ENCODE data around the gene CFL1. TPM values are rescaled to one million over a fixed set of nuclear protein-coding genes. Genes with fewer than 3 reads are reported as not detected.

Gene CFL1
- total and polyA plus RNA-seq, 2 of the 4 experiments (the other 2 are of a cell fraction): 960 to 2,231 TPM

- no peak for TF ChIP-seq NFE2L2 (IDR thresholded peaks at IDR 0.05; ENCODE audit: low read depth, low read length)
Observed at GRCh38 chr11:65888163-65888814, 30.3 kb upstream of the CFL1 start, which contains the start of gene FIBP (continued).

GRCh38 chr11:65887723-65888162 is 29.8 kb upstream of the CFL1 start:
- TSS peak; percentile 4 for BruUV-seq (replicated peaks)
- peaks cover 44% of the 10 kb centered on the region for H4K20me1 ChIP-seq (ENCODE audit: insufficient read depth, low read length)

More at GRCh38 chr11:65887723-65888162, 29.8 kb upstream of the CFL1 start:
- Histone ChIP-seq H3K4me1 (ENCODE audit: control insufficient read depth, insufficient read depth, low read length) (peaks cover 13% of the 10 kb centered on the region), H3K9ac (ENCODE audit: low read depth, low read length) (peak overlapping the region; percentile 78), H3K4me2 (ENCODE audit: low read depth, low read length) (peak overlapping the region; percentile 91), H3K56ac (ENCODE audit: extremely low read depth, insufficient read depth, low read length) (0 out of 2 replicates have a peak overlapping the region, but pooled peaks have one; percentile 4), H2BK20ac (ENCODE audit: low read depth, low read length) (no peak overlapping the region), H3K4ac (ENCODE audit: low read depth, low read length) (peak overlapping the region; percentile 98), H3K9me3 (ENCODE audit: control insufficient read depth, insufficient read depth, low read length) (no peaks in the 10 kb centered on the region), H2BK15ac (ENCODE audit: low read depth, low read length) (no peak overlapping the region; the same call in 2 of the 3 replicates), H3K9me1 (ENCODE audit: insufficient read depth, low read length) (no peaks in the 10 kb centered on the region), H4K5ac (ENCODE audit: low read depth, low read length) (peak overlapping the region; percentile 3; the same call in 1 of the 2 replicates), H3K23ac (ENCODE audit: low read depth, low read length) (peak overlapping the region; percentile 99), H3K18ac (ENCODE audit: low read depth, low read length) (no peak overlapping the region), H3K27ac (ENCODE audit: insufficient read depth, low read length) (peak overlapping the region; percentile 85), H2BK120ac (ENCODE audit: low read depth, low read length) (peak overlapping the region; percentile 11), H3K14ac (replicated peaks; ENCODE audit: low read depth, low read length) (peak overlapping the region; percentile 99), H2AK9ac (replicated peaks; ENCODE audit: low read depth, low read length, poor library complexity) (peak overlapping the region; percentile 98), H2AK5ac (ENCODE audit: low read depth, low read length) (peak overlapping the region; percentile 90), H2BK5ac (ENCODE audit: low read depth, low read length, poor library complexity, severe bottlenecking) (peak overlapping the region; percentile 27), H4K91ac (ENCODE audit: insufficient read depth, low read depth, low read length) (peak overlapping the region; percentile 49), H3K4me3 (ENCODE audit: insufficient read depth, low read depth, low read length) (peak overlapping the region; percentile 81), H2AFZ (replicated peaks; ENCODE audit: low read length, poor library complexity) (peak overlapping the region; percentile 99), H3K27me3 (ENCODE audit: control insufficient read depth, insufficient read depth, low read length) (no peaks in the 10 kb centered on the region), H3K36me3 (ENCODE audit: control insufficient read depth, insufficient read depth, low read length) (peaks cover 44% of the 10 kb centered on the region), H4K8ac (ENCODE audit: low read depth in 2 of 2, low read length in 2 of 2) (peak overlapping the region; percentile 74 to 98; a peak in 3 of 4 replicates), H3K79me1 (ENCODE audit: low read depth in 1 of 2, low read length in 2 of 2) (peaks cover 9 to 71% of the 10 kb centered on the region in 2 experiments)
- dilution Hi-C loops (cut with HindIII; ENCODE audit: low sequenced_read_pairs, unreplicated experiment): no loop called here
- in situ Hi-C loops (cut with MboI; ENCODE audit: low sequenced_read_pairs): no loop called here
- ChIA-PET POLR2A (ENCODE audit: unreplicated experiment) (interaction anchor here (0.5 to 4.4 kb wide), 8 partner anchors 9 to 1109 kb away, joined by 3 to 20 read pairs (median 6); partner anchors contain the start of genes FOSL1 and SF1), CTCF (interaction anchor here (0.7 to 2.1 kb wide), 16 partner anchors 9 to 176 kb away, joined by 3 to 8 read pairs (median 4); partner anchors contain the start of genes EFEMP2, FOSL1, KAT5 and MUS81)
- TF ChIP-seq SMC3 (IDR thresholded peaks at IDR 0.05; ENCODE audit: low read depth, low read length) (no peak), MAFK (IDR thresholded peaks at IDR 0.05; ENCODE audit: low read depth, low read length) (no peak), MXI1 (IDR thresholded peaks at IDR 0.05; ENCODE audit: borderline replicate concordance, low read depth, low read length) (peak; percentile 71; the same call in 1 of the 2 replicates), RFX5 (IDR thresholded peaks at IDR 0.05; ENCODE audit: low read depth, low read length) (0 out of 2 replicates have a peak, but pooled peaks have one; percentile 10)
- no peak; the same call in 1 of the 2 replicates for ATAC-seq (ENCODE audit: low read depth)
- 0% methylated on average over 7 of the region's 23 CpGs; no CpG with 5 or more reads in 1 of the 2 experiments for whole genome bisulfite sequencing, 2 experiments (ENCODE audit: extremely low coverage in 2 of 2, insufficient read length in 1 of 2)
- DNase-seq: peak; percentile 63
- intact Hi-C loops (cut with micrococcal nuclease): loop anchor here (1.0 to 2.0 kb wide), 4 partner anchors 30 to 102 kb away; partner anchors contain the start of gene SART1
